H1 (cell line): ENCODE measurements around the gene PPP1R14B. TPM values are rescaled to one million over a fixed set of nuclear protein-coding genes. Genes with fewer than 3 reads are reported as not detected.
A peak's percentile ranks its signal among the peaks of the same experiment; 100 is the strongest.

Experiments used
- CTCF ChIA-PET: fragments of 300-600 bp; sonication (Branson Sonifier 250); formaldehyde crosslinking; loops from one replicate; lab custom pipeline; 2021; ENCODE audit not compliant: partially characterized antibody; lab: Charles Lee
- POLR2A ChIA-PET: fragments of 300-600 bp; sonication (Branson Sonifier 250); formaldehyde crosslinking; loops from one replicate; lab custom pipeline; 2021; ENCODE audit warnings: inconsistent platforms; ENCODE audit not compliant: partially characterized antibody; lab: Charles Lee
- DNase-seq, 2 experiments: peaks; one replicate each; pipeline versions ENCODE4 v3.0.0 to v3.0.0-alpha.2; 2010 to 2022; ENCODE audit warnings: low spot score in 2 of 2, low read depth in 1 of 2, mixed read lengths in 1 of 2
- FAIRE-seq: peaks from 2 replicates; lab custom pipeline; 2011; peaks lifted over from hg19 to GRCh38; lab: Jason Lieb, UNC
- H2AFZ ChIP-seq: 2 replicates; pipeline ENCODE4 v1.8.1; 2012; ENCODE audit warnings: low read length, inconsistent platforms
- H2AK5ac ChIP-seq: 2 replicates; pipeline ENCODE4 v1.6.1; 2013; ENCODE audit warnings: low read depth, low read length
- H2BK120ac ChIP-seq: replicated peaks from 2 replicates; pipeline ENCODE3; 2013; ENCODE audit warnings: low read depth, low read length, inconsistent platforms
- H2BK12ac ChIP-seq: 2 replicates; pipeline ENCODE4 v1.6.1; 2013; ENCODE audit warnings: low read depth, low read length
- H2BK15ac ChIP-seq: 2 replicates; pipeline ENCODE4 v1.6.1; 2013; ENCODE audit warnings: low read length
- H2BK20ac ChIP-seq: 2 replicates; pipeline ENCODE4 v1.6.1; 2013; ENCODE audit warnings: low read length
- H2BK5ac ChIP-seq: 2 replicates; pipeline ENCODE4 v1.6.1; 2013; ENCODE audit warnings: low read depth, low read length
- H3K14ac ChIP-seq: 2 replicates; pipeline ENCODE4 v1.6.1; 2013; ENCODE audit warnings: inconsistent platforms; ENCODE audit not compliant: insufficient read length
- H3K18ac ChIP-seq: 2 replicates; pipeline ENCODE4 v1.6.1; 2013; ENCODE audit warnings: low read length; ENCODE audit errors: extremely low read depth
- H3K23ac ChIP-seq: 2 replicates; pipeline ENCODE4 v1.6.1; 2013; ENCODE audit warnings: inconsistent platforms; ENCODE audit not compliant: insufficient read length
- H3K23me2 ChIP-seq: 2 replicates; pipeline ENCODE4 v1.6.1; 2013; ENCODE audit warnings: low read depth, low read length
- H3K27ac ChIP-seq: 2 replicates; pipeline ENCODE4 v1.6.1; 2011; ENCODE audit warnings: low read depth, low read length, inconsistent platforms
- H3K27me3 ChIP-seq, 4 experiments: replicated peaks in 1 of 4; 1 replicate in 1 of 4; 2 replicates in 3 of 4; pipeline versions ENCODE4 v1.6.1 to v1.8.1; 2011 to 2013; ENCODE audit warnings: low read length in 3 of 4, mild to moderate bottlenecking in 3 of 4, inconsistent platforms in 2 of 4, mixed read lengths in 2 of 4, moderate library complexity in 1 of 4; ENCODE audit not compliant: control insufficient read depth in 3 of 4, insufficient read depth in 3 of 4; ENCODE audit errors: extremely low read depth in 1 of 4
- H3K36me3 ChIP-seq, 4 experiments: 2 replicates each; pipeline versions ENCODE4 v1.6.1 to v1.8.1; 2011 to 2013; ENCODE audit warnings: mild to moderate bottlenecking in 4 of 4, low read length in 3 of 4, moderate library complexity in 2 of 4, control low read depth in 1 of 4, inconsistent platforms in 1 of 4; ENCODE audit not compliant: insufficient read depth in 4 of 4, control insufficient read depth in 2 of 4
- H3K4ac ChIP-seq: replicated peaks from 2 replicates; pipeline ENCODE3; 2013; ENCODE audit warnings: low read length, low read depth, mixed read lengths, inconsistent platforms; ENCODE audit not compliant: insufficient read length
- H3K4me1 ChIP-seq, 4 experiments: replicated peaks in 1 of 4; 1 replicate in 1 of 4; 2 replicates in 3 of 4; pipeline versions ENCODE4 v1.6.1 to v1.8.1; 2011 to 2013; ENCODE audit warnings: low read length in 3 of 4, inconsistent platforms in 2 of 4, mixed read lengths in 1 of 4; ENCODE audit not compliant: insufficient read depth in 4 of 4, control insufficient read depth in 3 of 4
- H3K4me2 ChIP-seq, 2 experiments: 2 replicates each; pipeline versions ENCODE4 v1.6.1 to v1.8.1; 2011 to 2013; ENCODE audit warnings: low read depth in 2 of 2, low read length in 2 of 2, control low read depth in 1 of 2, inconsistent platforms in 1 of 2, mild to moderate bottlenecking in 1 of 2; ENCODE audit not compliant: insufficient read depth in 1 of 2
- H3K4me3 ChIP-seq, 4 experiments: fragments of 200-600, 300-600 bp in 1 of 4; sonication (generic), shearing (Covaris generic), sonication (Bioruptor Twin) in 1 of 4; 2 replicates each; pipeline versions ENCODE4 v1.5.1 to v1.8.1; 2011 to 2016; ENCODE audit warnings: low read length in 4 of 4, low read depth in 3 of 4, control low read depth in 2 of 4, inconsistent platforms in 2 of 4, mild to moderate bottlenecking in 2 of 4, mixed read lengths in 1 of 4, moderate library complexity in 1 of 4; ENCODE audit not compliant: insufficient read depth in 2 of 4; ENCODE audit errors: extremely low read depth in 1 of 4
- H3K56ac ChIP-seq: replicated peaks from 2 replicates; pipeline ENCODE3; 2013; ENCODE audit warnings: low read depth, mild to moderate bottlenecking, mixed read lengths, low read length, inconsistent platforms; ENCODE audit not compliant: insufficient read length
- H3K79me1 ChIP-seq: 2 replicates; pipeline ENCODE4 v1.6.1; 2013; ENCODE audit warnings: low read depth, low read length, control low read depth
- H3K79me2 ChIP-seq, 2 experiments: 2 replicates each; pipeline versions ENCODE4 v1.6.1 to v1.8.1; 2012 to 2013; ENCODE audit warnings: low read length in 2 of 2, mild to moderate bottlenecking in 2 of 2, inconsistent platforms in 1 of 2; ENCODE audit not compliant: insufficient read depth in 2 of 2, control insufficient read depth in 1 of 2
- H3K9ac ChIP-seq, 4 experiments: replicated peaks in 1 of 4; 1 replicate in 1 of 4; 2 replicates in 3 of 4; pipeline versions ENCODE4 v1.6.1 to v1.8.1; 2011 to 2013; ENCODE audit warnings: low read depth in 3 of 4, low read length in 3 of 4, control low read depth in 2 of 4, mild to moderate bottlenecking in 2 of 4, moderate library complexity in 2 of 4, inconsistent platforms in 1 of 4; ENCODE audit errors: extremely low read depth in 1 of 4
- H3K9me3 ChIP-seq, 2 experiments: 2 replicates each; pipeline versions ENCODE4 v1.6.1 to v1.8.1; 2012 to 2013; ENCODE audit warnings: mild to moderate bottlenecking in 2 of 2, moderate library complexity in 2 of 2, control low read depth in 1 of 2, inconsistent platforms in 1 of 2, low read depth in 1 of 2, low read length in 1 of 2, mixed read lengths in 1 of 2; ENCODE audit not compliant: insufficient read depth in 2 of 2
- H4K20me1 ChIP-seq, 2 experiments: replicated peaks in 1 of 2; 2 replicates each; pipeline versions ENCODE3 to v1.8.1; 2011 to 2013; ENCODE audit warnings: inconsistent platforms in 2 of 2, low read length in 2 of 2, mild to moderate bottlenecking in 1 of 2; ENCODE audit not compliant: insufficient read depth in 2 of 2, control insufficient read depth in 1 of 2
- H4K5ac ChIP-seq: 2 replicates; pipeline ENCODE4 v1.6.1; 2013; ENCODE audit warnings: low read length, low read depth, mixed read lengths, inconsistent platforms; ENCODE audit not compliant: insufficient read length
- H4K8ac ChIP-seq: 2 replicates; pipeline ENCODE4 v1.8.0; 2013; ENCODE audit warnings: mild to moderate bottlenecking, moderate library complexity, low read length, inconsistent platforms; ENCODE audit not compliant: insufficient read depth; ENCODE audit errors: extremely low read depth
- H4K91ac ChIP-seq: replicated peaks from 2 replicates; pipeline ENCODE3; 2013; ENCODE audit warnings: low read length, mixed read lengths, inconsistent platforms; ENCODE audit not compliant: insufficient read length
- ASH2L ChIP-seq: fragments of 200-600, 300-600 bp; sonication (generic); IDR thresholded peaks from one replicate; pipeline ENCODE4 v1.7.1; 2017; ENCODE audit warnings: low read length
- RBBP5 ChIP-seq: IDR thresholded peaks from 2 replicates; pipeline ENCODE4 v1.7.1; 2012; ENCODE audit warnings: low read depth, mild to moderate bottlenecking, inconsistent platforms, low read length, moderate library complexity, borderline replicate concordance
- SP4 ChIP-seq: IDR thresholded peaks from 2 replicates; pipeline ENCODE4 v1.6.1; 2012; ENCODE audit warnings: low read length, inconsistent platforms
- WGBS, 2 experiments: shearing (Covaris generic) in 1 of 2; methylation state at CpG; one replicate each; pipeline versions ENCODE4 v1.1.6 to v1.1.7; 2013 to 2015; ENCODE audit warnings: low lambda C conversion rate in 2 of 2, mixed read lengths in 2 of 2, inconsistent platforms in 1 of 2, low coverage in 1 of 2, missing lambda C conversion rate in 1 of 2; ENCODE audit not compliant: insufficient replicate concordance in 2 of 2, insufficient coverage in 1 of 2, insufficient read length in 1 of 2; ENCODE audit errors: extremely low coverage in 1 of 2, missing lambda C conversion rate in 1 of 2; 5-methylcytosine and 5-hydroxymethylcytosine counted together
- polyA plus RNA-seq, 7 experiments: library from polyadenylated mRNA; depleted of rRNA in 3 of 7; stranded (reverse) in 5 of 7; unstranded in 2 of 7; fragments of >200 nt in 5 of 7; fragments of 200-250 nt in 2 of 7; gene quantifications; 1 replicate in 5 of 7; 2 replicates in 1 of 7; 4 replicates in 1 of 7; pipeline versions ENCODE4 v1.2.1 to v1.2.3, GENCODE V29; 2011 to 2013; ENCODE audit warnings: missing spikeins in 2 of 7, mixed read lengths in 2 of 7
- total RNA-seq: library from RNA; stranded (reverse); fragmentation: NEBNext Ultra II Directional; extraction: Animal tissue kit (Norgen Biotek cat#: 25700); gene quantifications from 2 replicates; pipeline ENCODE4 v1.2.1, GENCODE V29; 2021

PPP1R14B gene
- total and polyA plus RNA-seq, 2 of the 8 experiments (the other 6 are each of a cell fraction or from before 2014, with no cell fraction given) = 265 to 419 TPM

DNA sequence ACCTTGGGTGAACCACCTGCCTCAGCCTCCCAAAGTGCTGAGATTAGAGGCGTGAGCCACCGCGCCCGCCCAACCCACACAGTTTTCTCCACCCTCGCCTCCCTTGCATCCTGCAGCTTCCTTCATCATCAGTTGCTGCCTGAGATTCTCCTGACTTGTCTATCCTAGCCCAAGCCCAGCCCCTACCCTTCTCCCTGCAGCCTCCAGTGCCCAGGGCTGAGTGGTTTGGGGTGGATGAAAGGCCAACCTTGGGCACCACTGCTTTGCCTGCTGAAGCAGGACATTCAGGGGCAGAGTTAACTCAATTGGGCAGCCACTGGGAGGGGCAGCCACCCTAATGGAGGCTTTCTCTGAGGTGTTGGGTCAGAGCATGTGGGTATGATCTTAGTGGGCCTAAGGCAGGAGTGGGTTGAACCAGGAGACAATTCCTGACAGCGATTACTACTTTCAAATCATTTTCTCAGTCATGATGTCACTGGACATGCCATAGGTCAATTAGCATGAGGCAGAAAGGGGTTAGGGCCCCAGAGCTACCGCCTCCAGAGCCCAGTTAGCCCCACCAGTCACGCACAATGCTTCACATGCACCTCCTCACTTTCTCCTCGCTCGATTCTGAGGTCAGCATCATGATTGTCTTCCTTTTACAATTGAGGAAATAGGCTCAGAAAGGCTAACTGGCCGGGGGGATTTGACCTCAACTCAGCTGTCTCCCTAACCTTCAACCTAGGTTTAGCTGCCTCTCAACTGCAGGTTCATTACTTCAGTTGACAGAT, 6.9 kb downstream of the PPP1R14B start:
- Histone ChIP-seq H2AK5ac (peak overlapping the region; percentile 26; the same call in 1 of the 2 replicates), H3K79me1 (no peaks in the 10 kb centered on the region), H3K4ac (peak overlapping the region; percentile 27), H3K27me3 (peaks cover 0 to 3% (median 0%) of the 10 kb centered on the region in 4 experiments; a peak in 2 of 7 replicates), H2BK15ac (no peak overlapping the region), H4K5ac (no peak overlapping the region), H2BK20ac (no peak overlapping the region), H3K9me3 (no peaks in the 10 kb centered on the region), H3K79me2 (peaks cover 0 to 6% of the 10 kb centered on the region in 2 experiments; a peak in 1 of 4 replicates), H3K23me2 (peaks cover 14% of the 10 kb centered on the region), H2BK120ac (no peak overlapping the region), H2BK12ac (peak overlapping the region; percentile 84; the same call in 1 of the 2 replicates), H3K4me3 (peak overlapping the region; percentile 67 to 82 (median 78); a peak in 7 of 8 replicates), H3K9ac (no peak overlapping the region; a peak in 2 of 7 replicates), H3K27ac (peak overlapping the region; percentile 87; the same call in 1 of the 2 replicates), H2BK5ac (peak overlapping the region; percentile 88), H3K4me1 (peaks cover 0 to 16% (median 8%) of the 10 kb centered on the region in 4 experiments; a peak in 6 of 7 replicates), H3K18ac (no peak overlapping the region), H3K14ac (no peak overlapping the region), H3K4me2 (peak overlapping the region; percentile 82 to 85), H3K56ac (no peak overlapping the region), H3K36me3 (peaks cover 0 to 16% (median 7%) of the 10 kb centered on the region in 4 experiments; a peak in 4 of 8 replicates), H2AFZ (no peak overlapping the region), H4K20me1 (peaks cover 0 to 13% of the 10 kb centered on the region in 2 experiments), H4K8ac (peak overlapping the region; percentile 90), H4K91ac (peak overlapping the region; percentile 17), H3K23ac (no peak overlapping the region)
- ChIA-PET POLR2A (interaction anchor here (0.8 to 13.1 kb wide), 6 partner anchors 7 to 55 kb away, joined by 4 to 352 read pairs (median 6); partner anchors contain the start of genes FKBP2, NUDT22, PLCB3 and PPP1R14B), CTCF (interaction anchor here (1.6 to 4.5 kb wide), 2 partner anchors 12 to 33 kb away, joined by 4 to 26 read pairs; partner anchors contain the start of gene PLCB3)
- no peak for DNase-seq
- TF ChIP-seq RBBP5 = no peak
- TF ChIP-seq ASH2L = no peak
- TF ChIP-seq SP4 = no peak
- WGBS, 2 experiments = 90% methylated on average over 11 of the region's 11 CpGs; no CpG with 5 or more reads in 1 of the 2 experiments
- no peak for FAIRE-seq
